Erythroblast (primary cell): Measurements from ENCODE around the gene CCNL1.

ENCODE experiments used
- GATA1 ChIP-seq: IDR thresholded peaks from 2 replicates; pipeline ENCODE4 v1.6.1; 2011; ENCODE audit warnings: low read depth, mild to moderate bottlenecking, control low read depth, low read length, moderate library complexity
- POLR2A ChIP-seq: IDR thresholded peaks from 2 replicates; pipeline ENCODE4 v1.6.1; 2011; ENCODE audit warnings: mild to moderate bottlenecking, low read length

DNA sequence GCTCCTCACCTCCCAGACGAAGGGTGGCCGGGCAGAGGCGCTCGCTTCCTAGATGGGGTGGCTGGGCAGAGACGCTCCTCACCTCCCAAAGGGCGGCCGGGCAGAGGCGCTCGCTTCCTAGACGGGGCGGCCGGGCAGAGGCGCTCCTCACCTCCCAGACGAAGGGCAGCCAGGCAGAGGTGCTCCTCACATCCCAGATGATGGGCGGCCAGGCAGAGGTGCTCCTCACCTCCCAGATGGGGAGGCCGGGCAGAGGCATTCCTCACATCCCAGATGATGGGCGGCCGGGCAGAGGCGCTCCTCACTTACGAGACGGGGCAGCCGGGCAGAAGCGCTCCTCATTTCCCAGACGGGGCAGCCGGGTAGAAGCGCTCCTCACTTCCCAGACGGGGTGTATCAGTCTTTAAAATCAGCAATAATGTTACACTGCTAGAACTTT, 19.4 kb upstream of the CCNL1 start:
- TF ChIP-seq POLR2A (no peak), GATA1 (no peak)
